GM12878 (cell line): ENCODE data around the gene KCNA2. TPM values are rescaled to one million over a fixed set of nuclear protein-coding genes. Genes with fewer than 3 reads are reported as not detected.

ENCODE experiments used
- ATF7 ChIP-seq: fragments of 450-650 bp; IDR thresholded peaks from 2 replicates; pipeline ENCODE4 v1.6.1; 2016; ENCODE audit warnings: low read depth, mild to moderate bottlenecking
- BCL11A ChIP-seq: IDR thresholded peaks from 2 replicates; pipeline ENCODE4 v1.6.1; 2011; ENCODE audit warnings: low read depth, low read length
- CBX5 ChIP-seq: sonication (generic); IDR thresholded peaks from 2 replicates; pipeline ENCODE4 v1.6.1; 2016; ENCODE audit warnings: low read depth, moderate library complexity, mild to moderate bottlenecking, inconsistent platforms
- CHD4 ChIP-seq: fragments of 200-600 bp; sonication (generic); IDR thresholded peaks from 2 replicates; pipeline ENCODE4 v1.6.1; 2016; ENCODE audit warnings: mild to moderate bottlenecking
- ESRRA ChIP-seq: IDR thresholded peaks from 2 replicates; pipeline ENCODE4 v1.6.1; 2012; ENCODE audit warnings: mild to moderate bottlenecking, low read length, improper control_type of control experiment
- HDAC2 ChIP-seq: fragments of 200-600 bp; sonication (generic); IDR thresholded peaks from 2 replicates; pipeline ENCODE4 v1.6.1; 2017
- IKZF1 ChIP-seq: fragments of 450-650 bp; conservative IDR thresholded peaks from 2 replicates; pipeline ENCODE4 v1.6.1; 2017; ENCODE audit warnings: antibody characterized with exemption, mild to moderate bottlenecking
- IKZF2 ChIP-seq, 2 experiments: fragments of 450-650 bp; IDR thresholded peaks; 2 replicates each; pipeline ENCODE4 v1.6.1; 2017; ENCODE audit warnings: mild to moderate bottlenecking in 2 of 2, moderate library complexity in 2 of 2
- KLF5 ChIP-seq: fragments of 450-650 bp; IDR thresholded peaks from 2 replicates; pipeline ENCODE4 v1.6.1; 2014; ENCODE audit warnings: mild to moderate bottlenecking; ENCODE audit not compliant: partially characterized antibody
- MEF2B ChIP-seq: fragments of 450-650 bp; IDR thresholded peaks from 2 replicates; pipeline ENCODE4 v1.6.1; 2018; ENCODE audit warnings: mild to moderate bottlenecking, moderate library complexity; ENCODE audit not compliant: partially characterized antibody, poor library complexity, severe bottlenecking
- MYB ChIP-seq: fragments of 150-350 bp; IDR thresholded peaks from 2 replicates; pipeline ENCODE4 v1.6.1; 2014; ENCODE audit warnings: mild to moderate bottlenecking, low read depth, low read length, borderline replicate concordance
- MYC ChIP-seq: IDR thresholded peaks from 2 replicates; pipeline ENCODE4 v1.6.1; 2011; ENCODE audit warnings: mild to moderate bottlenecking, low read length, moderate library complexity, inconsistent platforms; ENCODE audit not compliant: insufficient read depth, insufficient replicate concordance, insufficient read length, severe bottlenecking
- NFXL1 ChIP-seq: fragments of 450-650 bp; IDR thresholded peaks from 2 replicates; pipeline ENCODE4 v1.6.1; 2017; ENCODE audit warnings: antibody characterized with exemption, mild to moderate bottlenecking, borderline replicate concordance
- NR2C1 ChIP-seq: fragments of 450-650 bp; IDR thresholded peaks from 2 replicates; pipeline ENCODE4 v1.6.1; 2017; ENCODE audit warnings: antibody characterized with exemption, mild to moderate bottlenecking, moderate library complexity
- NR2C2 ChIP-seq: IDR thresholded peaks from 2 replicates; pipeline ENCODE4 v1.6.1; 2011; ENCODE audit warnings: borderline replicate concordance, low read depth; ENCODE audit not compliant: control insufficient read depth, insufficient read length
- POLR2A ChIP-seq: IDR thresholded peaks from 2 replicates; pipeline ENCODE4 v1.6.1; 2011; ENCODE audit warnings: low read depth, mild to moderate bottlenecking, low read length
- POLR2AphosphoS2 ChIP-seq: IDR thresholded peaks from 2 replicates; pipeline ENCODE4 v1.6.1; 2011; ENCODE audit warnings: low read depth, mild to moderate bottlenecking, low read length, improper control_type of control experiment, moderate library complexity
- RB1 ChIP-seq: fragments of 450-650 bp; formaldehyde crosslinking; IDR thresholded peaks from 2 replicates; pipeline ENCODE4 v1.6.1; 2017; ENCODE audit warnings: mild to moderate bottlenecking, borderline replicate concordance
- SIN3A ChIP-seq: IDR thresholded peaks from 2 replicates; pipeline ENCODE4 v1.6.1; 2012; ENCODE audit warnings: low read depth, low read length, improper control_type of control experiment
- TCF3 ChIP-seq: IDR thresholded peaks from 2 replicates; pipeline ENCODE4 v1.6.1; 2012; ENCODE audit warnings: low read depth, mild to moderate bottlenecking, low read length, borderline replicate concordance; ENCODE audit not compliant: insufficient read depth
- polyA plus RNA-seq, 11 experiments: library from polyadenylated mRNA; depleted of rRNA in 4 of 11; unstranded in 6 of 11; stranded (reverse) in 5 of 11; fragments of >200 nt; fragmentation: Nextera tagmentation in 4 of 11; fragmentation: Illumina TruSeq in 1 of 11; extraction: Ambion mirVana in 4 of 11; extraction: Trizol in 1 of 11; gene quantifications; 1 replicate in 1 of 11; 2 replicates in 10 of 11; pipeline versions ENCODE4 v1.2.1 to v1.2.3, GENCODE V29; 2011 to 2016; ENCODE audit warnings: inconsistent platforms in 2 of 11, missing spikeins in 2 of 11, low read depth in 1 of 11
- total RNA-seq, 4 experiments: library from RNA; depleted of rRNA in 3 of 4; stranded (reverse); fragments of >200 nt in 3 of 4; fragmentation: Illumina TruSeq in 1 of 4; extraction: Trizol in 1 of 4; gene quantifications; 2 replicates each; pipeline versions ENCODE4 v1.2.1 to v1.2.3, GENCODE V29; 2013 to 2021
- TF ChIP-seq, protein P1 (sequence below): IDR thresholded peaks from 2 replicates; pipeline ENCODE4 v1.6.1; 2011; ENCODE audit warnings: borderline replicate concordance, low read depth, mild to moderate bottlenecking, moderate library complexity, mixed read lengths, low read length; ENCODE audit not compliant: insufficient read depth; ENCODE audit errors: extremely low read length
- TF ChIP-seq, protein P2 (sequence below): IDR thresholded peaks from 2 replicates; pipeline ENCODE4 v1.6.1; 2012; ENCODE audit warnings: low read length, inconsistent platforms
- TF ChIP-seq, protein P3 (sequence below): fragments of 450-650 bp; IDR thresholded peaks from 2 replicates; pipeline ENCODE4 v1.6.1; 2016; ENCODE audit warnings: mild to moderate bottlenecking
- TF ChIP-seq, protein P4 (sequence below): fragments of 450-650 bp; formaldehyde crosslinking; IDR thresholded peaks from 2 replicates; pipeline ENCODE4 v1.5.0; 2022; ENCODE audit warnings: mild to moderate bottlenecking, missing genetic modification characterization

Gene KCNA2
- total and polyA plus RNA-seq, 10 of the 15 experiments (the other 5 are each of a cell fraction or from before 2014, with no cell fraction given), result 0.02 to 0.56 (median 0.10) TPM; not detected in 2

DNA sequence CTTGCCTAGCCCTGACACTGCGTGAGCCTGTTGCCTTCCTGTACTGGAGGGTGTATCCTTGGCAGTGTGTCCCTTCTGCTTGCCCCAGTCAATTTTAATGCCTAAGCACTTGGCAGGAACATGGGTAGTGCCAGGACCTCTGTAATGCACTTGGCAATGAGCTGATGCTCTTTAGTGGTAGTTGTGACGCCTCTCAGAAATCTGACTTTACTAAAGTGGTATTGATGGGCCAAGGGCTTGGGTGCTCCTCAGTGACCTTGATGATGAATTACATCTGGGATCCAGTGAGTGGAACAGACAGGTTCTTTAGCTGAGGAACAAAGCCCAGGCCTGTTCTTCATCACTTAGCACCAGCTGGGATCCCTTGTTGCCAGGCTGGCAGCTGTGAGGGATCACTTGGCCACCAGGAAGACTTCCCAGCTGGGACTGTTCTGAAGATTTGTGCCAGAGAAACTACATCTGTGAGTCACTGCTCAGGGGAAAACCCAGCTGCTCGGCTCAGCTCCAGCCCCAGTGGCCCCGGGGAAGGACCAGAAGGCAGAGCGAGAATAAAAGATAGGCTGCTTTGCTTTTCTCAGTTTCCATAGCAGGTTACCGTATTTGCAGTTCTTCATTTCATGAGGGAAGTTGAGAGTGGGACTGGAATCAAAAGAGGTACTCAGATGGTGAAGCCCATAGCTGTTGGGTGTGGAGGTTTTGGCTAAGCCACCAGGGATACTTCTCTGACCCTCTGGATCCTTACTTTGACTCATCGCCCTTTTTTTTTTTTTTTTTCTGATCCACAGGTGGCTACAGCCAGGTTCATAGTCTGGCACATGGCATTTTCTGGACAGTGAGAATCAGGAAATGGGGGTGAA lies 28.5 kb upstream of the KCNA2 start (continued):
- TF ChIP-seq SIN3A (no peak), RB1 (no peak), HDAC2 (no peak), CHD4 (no peak), TCF3 (peak; percentile 95), IKZF1 (peak; percentile 86), NR2C2 (no peak), POLR2AphosphoS2 (no peak), NFXL1 (no peak), MYC (no peak), NR2C1 (no peak), IKZF2 (IDR thresholded peaks at IDR 0.05) (peak; percentile 92 to 93), POLR2A (no peak), MEF2B (peak; percentile 60), ATF7 (peak; percentile 54), ESRRA (no peak), MYB (no peak), BCL11A (no peak), KLF5 (no peak), CBX5 (no peak)
- TF ChIP-seq, protein P1, sequence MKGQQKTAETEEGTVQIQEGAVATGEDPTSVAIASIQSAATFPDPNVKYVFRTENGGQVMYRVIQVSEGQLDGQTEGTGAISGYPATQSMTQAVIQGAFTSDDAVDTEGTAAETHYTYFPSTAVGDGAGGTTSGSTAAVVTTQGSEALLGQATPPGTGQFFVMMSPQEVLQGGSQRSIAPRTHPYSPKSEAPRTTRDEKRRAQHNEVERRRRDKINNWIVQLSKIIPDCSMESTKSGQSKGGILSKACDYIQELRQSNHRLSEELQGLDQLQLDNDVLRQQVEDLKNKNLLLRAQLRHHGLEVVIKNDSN, result no peak
- TF ChIP-seq, protein P2, sequence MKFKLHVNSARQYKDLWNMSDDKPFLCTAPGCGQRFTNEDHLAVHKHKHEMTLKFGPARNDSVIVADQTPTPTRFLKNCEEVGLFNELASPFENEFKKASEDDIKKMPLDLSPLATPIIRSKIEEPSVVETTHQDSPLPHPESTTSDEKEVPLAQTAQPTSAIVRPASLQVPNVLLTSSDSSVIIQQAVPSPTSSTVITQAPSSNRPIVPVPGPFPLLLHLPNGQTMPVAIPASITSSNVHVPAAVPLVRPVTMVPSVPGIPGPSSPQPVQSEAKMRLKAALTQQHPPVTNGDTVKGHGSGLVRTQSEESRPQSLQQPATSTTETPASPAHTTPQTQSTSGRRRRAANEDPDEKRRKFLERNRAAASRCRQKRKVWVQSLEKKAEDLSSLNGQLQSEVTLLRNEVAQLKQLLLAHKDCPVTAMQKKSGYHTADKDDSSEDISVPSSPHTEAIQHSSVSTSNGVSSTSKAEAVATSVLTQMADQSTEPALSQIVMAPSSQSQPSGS, result peak; percentile 79; the same call in 1 of the 2 replicates
- TF ChIP-seq, protein P3, sequence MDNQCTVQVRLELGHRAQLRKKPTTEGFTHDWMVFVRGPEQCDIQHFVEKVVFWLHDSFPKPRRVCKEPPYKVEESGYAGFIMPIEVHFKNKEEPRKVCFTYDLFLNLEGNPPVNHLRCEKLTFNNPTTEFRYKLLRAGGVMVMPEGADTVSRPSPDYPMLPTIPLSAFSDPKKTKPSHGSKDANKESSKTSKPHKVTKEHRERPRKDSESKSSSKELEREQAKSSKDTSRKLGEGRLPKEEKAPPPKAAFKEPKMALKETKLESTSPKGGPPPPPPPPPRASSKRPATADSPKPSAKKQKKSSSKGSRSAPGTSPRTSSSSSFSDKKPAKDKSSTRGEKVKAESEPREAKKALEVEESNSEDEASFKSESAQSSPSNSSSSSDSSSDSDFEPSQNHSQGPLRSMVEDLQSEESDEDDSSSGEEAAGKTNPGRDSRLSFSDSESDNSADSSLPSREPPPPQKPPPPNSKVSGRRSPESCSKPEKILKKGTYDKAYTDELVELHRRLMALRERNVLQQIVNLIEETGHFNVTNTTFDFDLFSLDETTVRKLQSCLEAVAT, result 0 out of 2 replicates have a peak, but pooled peaks have one; percentile 23
- TF ChIP-seq, protein P4, sequence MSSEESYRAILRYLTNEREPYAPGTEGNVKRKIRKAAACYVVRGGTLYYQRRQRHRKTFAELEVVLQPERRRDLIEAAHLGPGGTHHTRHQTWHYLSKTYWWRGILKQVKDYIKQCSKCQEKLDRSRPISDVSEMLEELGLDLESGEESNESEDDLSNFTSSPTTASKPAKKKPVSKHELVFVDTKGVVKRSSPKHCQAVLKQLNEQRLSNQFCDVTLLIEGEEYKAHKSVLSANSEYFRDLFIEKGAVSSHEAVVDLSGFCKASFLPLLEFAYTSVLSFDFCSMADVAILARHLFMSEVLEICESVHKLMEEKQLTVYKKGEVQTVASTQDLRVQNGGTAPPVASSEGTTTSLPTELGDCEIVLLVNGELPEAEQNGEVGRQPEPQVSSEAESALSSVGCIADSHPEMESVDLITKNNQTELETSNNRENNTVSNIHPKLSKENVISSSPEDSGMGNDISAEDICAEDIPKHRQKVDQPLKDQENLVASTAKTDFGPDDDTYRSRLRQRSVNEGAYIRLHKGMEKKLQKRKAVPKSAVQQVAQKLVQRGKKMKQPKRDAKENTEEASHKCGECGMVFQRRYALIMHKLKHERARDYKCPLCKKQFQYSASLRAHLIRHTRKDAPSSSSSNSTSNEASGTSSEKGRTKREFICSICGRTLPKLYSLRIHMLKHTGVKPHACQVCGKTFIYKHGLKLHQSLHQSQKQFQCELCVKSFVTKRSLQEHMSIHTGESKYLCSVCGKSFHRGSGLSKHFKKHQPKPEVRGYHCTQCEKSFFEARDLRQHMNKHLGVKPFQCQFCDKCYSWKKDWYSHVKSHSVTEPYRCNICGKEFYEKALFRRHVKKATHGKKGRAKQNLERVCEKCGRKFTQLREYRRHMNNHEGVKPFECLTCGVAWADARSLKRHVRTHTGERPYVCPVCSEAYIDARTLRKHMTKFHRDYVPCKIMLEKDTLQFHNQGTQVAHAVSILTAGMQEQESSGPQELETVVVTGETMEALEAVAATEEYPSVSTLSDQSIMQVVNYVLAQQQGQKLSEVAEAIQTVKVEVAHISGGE (CRISPR knock-in tag), result no peak
